CD14-positive monocyte (primary cell): ENCODE results near the gene PKD1. TPM values are rescaled to one million over a fixed set of nuclear protein-coding genes. Genes with fewer than 3 reads are reported as not detected.
"Not testable (repeated sequence)": the region's sequence is repeated elsewhere in the genome, so short reads cannot be mapped to it uniquely, and the experiment has no call there.

ENCODE experiments used
- DNase-seq, 3 donors: peaks; one replicate each; pipeline ENCODE4 v3.0.0-alpha.2; 2011 to 2022
- H2AFZ ChIP-seq: 2 replicates; pipeline ENCODE4 v1.6.0; 2012; ENCODE audit warnings: mild to moderate bottlenecking, low read depth, low read length, inconsistent platforms; ENCODE audit not compliant: insufficient read depth, poor library complexity, severe bottlenecking
- H3K27ac ChIP-seq, 2 donors: 1 replicate in 1 of 2; 2 replicates in 1 of 2; pipeline ENCODE4 v1.5.1; 2012 to 2013; ENCODE audit warnings: low read length in 2 of 2, control low read depth in 1 of 2, inconsistent platforms in 1 of 2, low read depth in 1 of 2, mild to moderate bottlenecking in 1 of 2
- H3K27me3 ChIP-seq, 2 donors: one replicate each; pipeline versions ENCODE4 v1.6.0 to v1.6.1; 2011 to 2013; ENCODE audit warnings: low read length in 2 of 2; ENCODE audit not compliant: control insufficient read depth in 2 of 2, insufficient read depth in 2 of 2
- H3K36me3 ChIP-seq, 2 donors: replicated peaks in 1 of 2; 1 replicate in 1 of 2; 2 replicates in 1 of 2; pipeline versions ENCODE4 v1.5.1 to v1.6.1; 2012 to 2013; ENCODE audit warnings: low read length in 2 of 2, control low read depth in 1 of 2, inconsistent platforms in 1 of 2, mild to moderate bottlenecking in 1 of 2; ENCODE audit not compliant: insufficient read depth in 2 of 2, control insufficient read depth in 1 of 2
- H3K4me1 ChIP-seq, 2 donors: 1 replicate in 1 of 2; 2 replicates in 1 of 2; pipeline versions ENCODE4 v1.5.1 to v1.6.1; 2012 to 2013; ENCODE audit warnings: low read length in 2 of 2, control low read depth in 1 of 2, inconsistent platforms in 1 of 2, mild to moderate bottlenecking in 1 of 2, moderate library complexity in 1 of 2; ENCODE audit not compliant: insufficient read depth in 2 of 2, control insufficient read depth in 1 of 2
- H3K4me2 ChIP-seq: replicated peaks from 2 replicates; pipeline ENCODE3; 2012; ENCODE audit warnings: low read length, moderate library complexity, mild to moderate bottlenecking; ENCODE audit not compliant: poor library complexity, severe bottlenecking; ENCODE audit errors: extremely low read depth
- H3K4me3 ChIP-seq, 3 experiments: fragments of 200-600 bp in 1 of 3; sonication (generic) in 1 of 3; replicated peaks in 1 of 3; 1 replicate in 2 of 3; 2 replicates in 1 of 3; pipeline ENCODE4 v1.5.1; 2011 to 2013; ENCODE audit warnings: low read length in 3 of 3, mild to moderate bottlenecking in 3 of 3, control low read depth in 2 of 3, low read depth in 2 of 3, inconsistent platforms in 1 of 3, moderate library complexity in 1 of 3
- H3K79me2 ChIP-seq: 2 replicates; pipeline ENCODE4 v1.6.0; 2012; ENCODE audit warnings: mild to moderate bottlenecking, control low read depth, inconsistent platforms, low read length, moderate library complexity; ENCODE audit not compliant: insufficient read depth
- H3K9ac ChIP-seq: 2 replicates; pipeline ENCODE4 v1.6.0; 2017; ENCODE audit warnings: low read length, mild to moderate bottlenecking; ENCODE audit not compliant: insufficient read depth, poor library complexity, severe bottlenecking
- H3K9me3 ChIP-seq, 2 donors: replicated peaks in 1 of 2; 1 replicate in 1 of 2; 2 replicates in 1 of 2; pipeline versions ENCODE4 v1.5.1 to v1.6.1; 2012 to 2013; ENCODE audit warnings: low read length in 2 of 2, control low read depth in 1 of 2; ENCODE audit not compliant: control insufficient read depth in 1 of 2, insufficient read depth in 1 of 2
- H4K20me1 ChIP-seq: 2 replicates; pipeline ENCODE4 v1.6.0; 2012; ENCODE audit warnings: mild to moderate bottlenecking, low read length, control low read depth, moderate library complexity; ENCODE audit not compliant: insufficient read depth
- H3K27ac Mint-ChIP-seq, 7 donors: one replicate each; pipeline ENCODE4 v1.8.0; 2020; ENCODE audit warnings: mild to moderate bottlenecking in 7 of 7, mixed read lengths in 7 of 7, moderate library complexity in 6 of 7, inconsistent platforms in 2 of 7
- H3K27me3 Mint-ChIP-seq, 3 donors: one replicate each; pipeline ENCODE4 v1.8.0; 2021 to 2022; ENCODE audit warnings: low read depth in 3 of 3, mild to moderate bottlenecking in 3 of 3, mixed read lengths in 3 of 3, moderate library complexity in 3 of 3, inconsistent platforms in 1 of 3
- H3K36me3 Mint-ChIP-seq, 2 donors: one replicate each; pipeline ENCODE4 v1.8.0; 2020; ENCODE audit warnings: mixed read lengths in 2 of 2, inconsistent platforms in 1 of 2, mild to moderate bottlenecking in 1 of 2
- H3K4me1 Mint-ChIP-seq: one replicate; pipeline ENCODE4 v1.8.0; 2020; ENCODE audit warnings: mild to moderate bottlenecking, mixed read lengths
- H3K4me3 Mint-ChIP-seq, 2 donors: one replicate each; pipeline ENCODE4 v1.8.0; 2020; ENCODE audit warnings: mild to moderate bottlenecking in 2 of 2, mixed read lengths in 2 of 2, moderate library complexity in 1 of 2
- H3K9me3 Mint-ChIP-seq, 7 donors: one replicate each; pipeline ENCODE4 v1.8.0; 2020 to 2022; ENCODE audit warnings: mixed read lengths in 7 of 7, mild to moderate bottlenecking in 6 of 7, moderate library complexity in 6 of 7, inconsistent platforms in 2 of 7
- WGBS: methylation state at CpG from one replicate; pipeline ENCODE4 v1.1.5; 2013; ENCODE audit warnings: missing lambda C conversion rate; ENCODE audit not compliant: insufficient coverage; 5-methylcytosine and 5-hydroxymethylcytosine counted together
- intact Hi-C, 2 donors: fragments of 100-400 bp; cut with micrococcal nuclease; formaldehyde crosslinking; loops; one replicate each; pipeline versions ENCODE4 v1.15.0 to v1.15.1; 2023
- polyA plus RNA-seq, 3 donors: library from polyadenylated mRNA; depleted of rRNA in 1 of 3; unstranded in 2 of 3; stranded (reverse) in 1 of 3; fragments of 300-500 nt in 2 of 3; fragments of >200 nt in 1 of 3; fragmentation: Illumina TruSeq in 2 of 3; gene quantifications; 1 replicate in 2 of 3; 2 replicates in 1 of 3; pipeline ENCODE4 v1.2.3, GENCODE V29; 2012 to 2021

Gene PKD1
- polyA plus RNA-seq, 3 donors = 0.22 to 53.8 (median 1.6) TPM

- DNase-seq, H3K4me2 ChIP-seq, intact Hi-C loops, H3K27me3 Mint-ChIP-seq, H3K36me3 ChIP-seq, H2AFZ ChIP-seq, H3K36me3 Mint-ChIP-seq, H3K27ac Mint-ChIP-seq, H3K27ac ChIP-seq, H3K79me2 ChIP-seq, H3K9me3 ChIP-seq, H3K4me3 ChIP-seq, H3K9me3 Mint-ChIP-seq, H3K9ac ChIP-seq, H3K4me3 Mint-ChIP-seq, H3K27me3 ChIP-seq: not testable (repeated sequence)
- peaks cover 26% of the 10 kb centered on the region for H4K20me1 ChIP-seq
- 87% methylated on average over 14 of the region's 22 CpGs for WGBS
- peaks cover 23 to 28% of the 10 kb centered on the region in 2 donors for H3K4me1 ChIP-seq
- peaks cover 37% of the 10 kb centered on the region for H3K4me1 Mint-ChIP-seq
Observed at GRCh38 chr16:2129890-2130447, 5.7 kb downstream of the PKD1 start.

GRCh38 chr16:2129251-2129650, 6.4 kb downstream of the PKD1 start:
- H3K36me3 Mint-ChIP-seq, H3K79me2 ChIP-seq, H3K27ac Mint-ChIP-seq, H3K9ac ChIP-seq, H3K9me3 ChIP-seq, DNase-seq, H3K4me2 ChIP-seq, H3K36me3 ChIP-seq, H3K27me3 ChIP-seq, H3K9me3 Mint-ChIP-seq, H3K4me3 Mint-ChIP-seq, H3K27ac ChIP-seq, H2AFZ ChIP-seq, H3K4me3 ChIP-seq, intact Hi-C loops: not testable (repeated sequence)
- Histone ChIP-seq H4K20me1 (peaks cover 33% of the 10 kb centered on the region), H3K4me1 (peaks cover 30 to 32% of the 10 kb centered on the region in 2 donors)
- no CpG with 5 or more reads among the region's 11 CpGs for WGBS
- H3K27me3 Mint-ChIP-seq = peaks cover 4 to 16% (median 6%) of the 10 kb centered on the region in 3 donors
- H3K4me1 Mint-ChIP-seq = peaks cover 35% of the 10 kb centered on the region

- H3K4me3 Mint-ChIP-seq, H3K36me3 Mint-ChIP-seq, H3K9me3 ChIP-seq, DNase-seq, H3K36me3 ChIP-seq, H3K4me2 ChIP-seq, H3K4me3 ChIP-seq, intact Hi-C loops, H3K79me2 ChIP-seq, H3K9me3 Mint-ChIP-seq, H3K27me3 ChIP-seq, H3K9ac ChIP-seq, H3K27ac ChIP-seq, H2AFZ ChIP-seq: not testable (repeated sequence)
- H3K4me1 Mint-ChIP-seq = peaks cover 30% of the 10 kb centered on the region
- peaks cover 4 to 17% (median 6%) of the 10 kb centered on the region in 3 donors for H3K27me3 Mint-ChIP-seq
- WGBS = no CpG with 5 or more reads among the region's 3 CpGs
- Histone ChIP-seq H4K20me1 (peaks cover 38% of the 10 kb centered on the region), H3K4me1 (peaks cover 26 to 27% of the 10 kb centered on the region in 2 donors)
- H3K27ac Mint-ChIP-seq = peak overlapping the region in 1 of 7 donors; percentile 25
Observed at GRCh38 chr16:2127630-2128280, 7.9 kb downstream of the PKD1 start.

GRCh38 chr16:2126928-2127556, 8.7 kb downstream of the PKD1 start:
- H3K27me3 ChIP-seq, H3K9me3 Mint-ChIP-seq, H3K4me3 Mint-ChIP-seq, intact Hi-C loops, H3K9me3 ChIP-seq, H3K4me3 ChIP-seq, H3K79me2 ChIP-seq, DNase-seq, H3K36me3 ChIP-seq, H3K27ac ChIP-seq, H3K9ac ChIP-seq, H3K4me2 ChIP-seq, H2AFZ ChIP-seq, H3K36me3 Mint-ChIP-seq: not testable (repeated sequence)
- WGBS = 94% methylated on average over 23 of the region's 31 CpGs
- peaks cover 30% of the 10 kb centered on the region for H3K4me1 Mint-ChIP-seq
- peaks cover 4 to 17% (median 6%) of the 10 kb centered on the region in 3 donors for H3K27me3 Mint-ChIP-seq
- Histone ChIP-seq H3K4me1 (peaks cover 26 to 27% of the 10 kb centered on the region in 2 donors), H4K20me1 (peaks cover 38% of the 10 kb centered on the region)
- H3K27ac Mint-ChIP-seq = peak overlapping the region in 1 of 7 donors; percentile 54
